ENCODE measurements around the gene COX7A2L.

The COX7A2L gene

GRCh38 chr2:42317945-42318344 lies 43.1 kb downstream of the COX7A2L start:
- no peak for DNase-seq (ENCODE audit: low read depth in 2 of 2)

GRCh38 chr2:42317486-42317885 lies 43.5 kb downstream of the COX7A2L start:
- no peak for DNase-seq (ENCODE audit: low read depth in 2 of 2)

- no peak for DNase-seq (ENCODE audit: low read depth in 2 of 2)
Observed at GRCh38 chr2:42316910-42317309, 44.1 kb downstream of the COX7A2L start.

- DNase-seq (ENCODE audit: low read depth in 2 of 2), result no peak
Observed at GRCh38 chr2:42315844-42316470, 45.1 kb downstream of the COX7A2L start.

- DNase-seq (ENCODE audit: low read depth in 2 of 2), result no peak
Observed at GRCh38 chr2:42314892-42315468, 46.0 kb downstream of the COX7A2L start.

- no peak for DNase-seq (ENCODE audit: low read depth in 2 of 2)
Observed at GRCh38 chr2:42312106-42312505, 48.9 kb downstream of the COX7A2L start.

- DNase-seq (ENCODE audit: low read depth in 2 of 2), result no peak
Observed at GRCh38 chr2:42310007-42310515, 51.0 kb downstream of the COX7A2L start.

- DNase-seq (ENCODE audit: low read depth in 2 of 2), result no peak
Observed at GRCh38 chr2:42309366-42309765, 51.7 kb downstream of the COX7A2L start.

GRCh38 chr2:42307180-42307579 lies 53.8 kb downstream of the COX7A2L start:
- DNase-seq (ENCODE audit: low read depth in 2 of 2), result no peak

GRCh38 chr2:42304059-42304713 lies 56.8 kb downstream of the COX7A2L start:
- DNase-seq (ENCODE audit: low read depth in 2 of 2), result no peak

GRCh38 chr2:42303252-42303651 lies 57.8 kb downstream of the COX7A2L start:
- no peak for DNase-seq (ENCODE audit: low read depth in 2 of 2)

- no peak for DNase-seq (ENCODE audit: low read depth in 2 of 2)
Observed at GRCh38 chr2:42300527-42300926, 60.5 kb downstream of the COX7A2L start.
